ENCODE data around the gene SLC1A3.

GRCh38 chr5:36628695-36629094 lies 22.3 kb downstream of the SLC1A3 start:
- TF ChIP-seq FOXK2 (IDR thresholded peaks at IDR 0.05), result no peak
- no peak for TF ChIP-seq SP1 (IDR thresholded peaks at IDR 0.05)
- no peak for TF ChIP-seq NFRKB (IDR thresholded peaks at IDR 0.05)
- no peak for TF ChIP-seq CTBP1 (IDR thresholded peaks at IDR 0.05; ENCODE audit: borderline replicate concordance)
- no peak for TF ChIP-seq HDGF (IDR thresholded peaks at IDR 0.05; ENCODE audit: borderline replicate concordance)
- TF ChIP-seq BHLHE40 (IDR thresholded peaks at IDR 0.05; ENCODE audit: borderline replicate concordance), result no peak
- TF ChIP-seq FOXA1 (IDR thresholded peaks at IDR 0.05), result no peak
- TF ChIP-seq FOXM1 (IDR thresholded peaks at IDR 0.05; ENCODE audit: borderline replicate concordance), result no peak
- TF ChIP-seq ARNT (IDR thresholded peaks at IDR 0.05), result no peak
